ENCODE measurements around the gene CHERP. TPM values are rescaled to one million over a fixed set of nuclear protein-coding genes. Genes with fewer than 3 reads are reported as not detected.
A peak's percentile ranks its signal among the peaks of the same experiment; 100 is the strongest.

The CHERP gene
- total RNA-seq, 1 donor from 2014 or later: 78.4 TPM

- Mint-ChIP-seq H3K27ac (no peak overlapping the region), H3K27me3 (ENCODE audit: low read depth) (no peaks in the 10 kb centered on the region), H3K36me3 (peaks cover 24% of the 10 kb centered on the region), H3K4me1 (peaks cover 8% of the 10 kb centered on the region), H3K9me3 (peaks cover 4% of the 10 kb centered on the region), H3K4me3 (no peak overlapping the region)
- no peak for TF ChIP-seq CTCF (IDR thresholded peaks at IDR 0.05; ENCODE audit: unreplicated experiment)
- DNase-seq (ENCODE audit: low spot score in 2 of 2, unreplicated experiment in 2 of 2): no peak
These were observed 24.5 kb upstream of the CHERP start for GRCh38 chr19:16566702-16567101.

GRCh38 chr19:16566161-16566560, 23.9 kb upstream of the CHERP start:
- no peak for TF ChIP-seq CTCF (IDR thresholded peaks at IDR 0.05; ENCODE audit: unreplicated experiment)
- peaks cover 29% of the 10 kb centered on the region for H3K36me3 Mint-ChIP-seq
- H3K27me3 Mint-ChIP-seq (ENCODE audit: low read depth): no peaks in the 10 kb centered on the region
- H3K27ac Mint-ChIP-seq: no peak overlapping the region
- no peak overlapping the region for H3K4me3 Mint-ChIP-seq
- H3K4me1 Mint-ChIP-seq: peaks cover 3% of the 10 kb centered on the region
- no peak for DNase-seq (ENCODE audit: low spot score in 2 of 2, unreplicated experiment in 2 of 2)
- H3K9me3 Mint-ChIP-seq: peaks cover 4% of the 10 kb centered on the region

GRCh38 chr19:16564842-16565241, 22.6 kb upstream of the CHERP start:
- DNase-seq (ENCODE audit: low spot score in 2 of 2, unreplicated experiment in 2 of 2): no peak
- H3K9me3 Mint-ChIP-seq: peaks cover 4% of the 10 kb centered on the region
- no peak overlapping the region for H3K27ac Mint-ChIP-seq
- H3K4me1 Mint-ChIP-seq: no peaks in the 10 kb centered on the region
- peaks cover 34% of the 10 kb centered on the region for H3K36me3 Mint-ChIP-seq
- H3K4me3 Mint-ChIP-seq: no peak overlapping the region
- TF ChIP-seq CTCF (IDR thresholded peaks at IDR 0.05; ENCODE audit: unreplicated experiment): no peak
- H3K27me3 Mint-ChIP-seq (ENCODE audit: low read depth): no peaks in the 10 kb centered on the region

- Mint-ChIP-seq H3K36me3 (peaks cover 38% of the 10 kb centered on the region), H3K4me3 (no peak overlapping the region), H3K27ac (no peak overlapping the region), H3K9me3 (peaks cover 4% of the 10 kb centered on the region), H3K27me3 (ENCODE audit: low read depth) (no peaks in the 10 kb centered on the region), H3K4me1 (peaks cover 1% of the 10 kb centered on the region)
- no peak for TF ChIP-seq CTCF (IDR thresholded peaks at IDR 0.05; ENCODE audit: unreplicated experiment)
- DNase-seq (ENCODE audit: low spot score in 2 of 2, unreplicated experiment in 2 of 2): no peak
These were observed 20.4 kb upstream of the CHERP start for GRCh38 chr19:16562608-16563025.

- H3K4me3 Mint-ChIP-seq: no peak overlapping the region
- H3K27me3 Mint-ChIP-seq (ENCODE audit: low read depth): no peaks in the 10 kb centered on the region
- H3K27ac Mint-ChIP-seq: peak overlapping the region; percentile 25
- H3K36me3 Mint-ChIP-seq: peaks cover 34% of the 10 kb centered on the region
- H3K9me3 Mint-ChIP-seq: no peaks in the 10 kb centered on the region
- DNase-seq (ENCODE audit: low spot score in 2 of 2, unreplicated experiment in 2 of 2): no peak
- no peak for TF ChIP-seq CTCF (IDR thresholded peaks at IDR 0.05; ENCODE audit: unreplicated experiment)
- peaks cover 1% of the 10 kb centered on the region for H3K4me1 Mint-ChIP-seq
These were observed 19.1 kb upstream of the CHERP start for GRCh38 chr19:16561382-16561781.

- H3K4me1 Mint-ChIP-seq: peaks cover 1% of the 10 kb centered on the region
- no peak for DNase-seq (ENCODE audit: low spot score in 2 of 2, unreplicated experiment in 2 of 2)
- TF ChIP-seq CTCF (IDR thresholded peaks at IDR 0.05; ENCODE audit: unreplicated experiment): no peak
- H3K4me3 Mint-ChIP-seq: no peak overlapping the region
- H3K9me3 Mint-ChIP-seq: no peaks in the 10 kb centered on the region
- H3K36me3 Mint-ChIP-seq: peaks cover 38% of the 10 kb centered on the region
- peak overlapping the region; percentile 48 for H3K27ac Mint-ChIP-seq
- H3K27me3 Mint-ChIP-seq (ENCODE audit: low read depth): no peaks in the 10 kb centered on the region
These were observed 17.6 kb upstream of the CHERP start for GRCh38 chr19:16559780-16560276.
